ENCODE data around the gene OCRL.

OCRL gene

GRCh38 chrX:129540068-129540653, at the start of gene OCRL:
TSS of gene OCRL (plus strand) at chrX:129540259. CDS start at chrX:129540440, 181 bp downstream.
- peak; percentile 8 to 22 (median 8) for DNase-seq (ENCODE audit: low read depth in 2 of 3, low spot score in 2 of 3)

GRCh38 chrX:129490330-129490729, 49.7 kb upstream of the OCRL start:
- DNase-seq (ENCODE audit: low read depth in 2 of 3, low spot score in 2 of 3) = no peak

GRCh38 chrX:129493643-129494042, 46.4 kb upstream of the OCRL start:
- no peak for DNase-seq (ENCODE audit: low read depth in 2 of 3, low spot score in 2 of 3)

- no peak for DNase-seq (ENCODE audit: low read depth in 2 of 3, low spot score in 2 of 3)
Measured at GRCh38 chrX:129494887-129495286, 45.2 kb upstream of the OCRL start.

DNA sequence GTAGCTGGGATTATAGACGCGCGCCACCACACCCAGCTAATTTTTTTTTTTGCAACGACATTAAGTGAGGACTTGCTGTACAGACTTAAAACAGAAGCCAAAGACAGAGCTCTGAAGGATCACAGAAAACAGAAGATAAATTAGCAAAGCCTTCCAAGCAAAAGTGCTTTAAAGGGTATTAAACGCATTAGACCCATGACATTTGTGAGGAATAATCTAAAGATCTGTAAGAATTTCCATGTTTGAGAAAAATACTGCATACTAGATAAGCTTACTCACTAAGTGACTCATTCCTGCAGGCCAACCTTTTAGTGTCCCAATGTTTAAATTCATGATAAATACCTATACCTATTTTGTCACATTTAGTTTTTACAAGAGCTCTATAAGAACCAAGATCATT, 44.2 kb upstream of the OCRL start:
- DNase-seq (ENCODE audit: low read depth in 2 of 3, low spot score in 2 of 3) = no peak

DNA sequence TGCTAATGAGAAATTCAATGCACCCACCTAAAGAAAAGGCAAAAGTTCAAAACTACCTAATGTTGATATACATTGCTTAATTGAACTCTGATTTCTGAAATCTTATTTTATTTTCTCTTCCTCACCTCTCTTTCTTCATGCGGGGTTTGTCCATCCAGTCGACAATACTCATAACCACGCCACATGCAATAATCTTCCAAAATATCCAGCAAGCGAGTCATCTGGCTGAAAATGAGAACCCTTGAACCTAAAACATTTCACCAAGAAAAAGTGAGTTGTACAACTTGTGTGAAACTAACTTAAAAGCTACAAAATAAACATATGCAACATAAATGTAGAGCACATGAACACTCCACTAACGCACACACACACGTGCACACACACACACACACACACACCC, 43.4 kb upstream of the OCRL start:
- DNase-seq (ENCODE audit: low read depth in 2 of 3, low spot score in 2 of 3) = no peak

DNA sequence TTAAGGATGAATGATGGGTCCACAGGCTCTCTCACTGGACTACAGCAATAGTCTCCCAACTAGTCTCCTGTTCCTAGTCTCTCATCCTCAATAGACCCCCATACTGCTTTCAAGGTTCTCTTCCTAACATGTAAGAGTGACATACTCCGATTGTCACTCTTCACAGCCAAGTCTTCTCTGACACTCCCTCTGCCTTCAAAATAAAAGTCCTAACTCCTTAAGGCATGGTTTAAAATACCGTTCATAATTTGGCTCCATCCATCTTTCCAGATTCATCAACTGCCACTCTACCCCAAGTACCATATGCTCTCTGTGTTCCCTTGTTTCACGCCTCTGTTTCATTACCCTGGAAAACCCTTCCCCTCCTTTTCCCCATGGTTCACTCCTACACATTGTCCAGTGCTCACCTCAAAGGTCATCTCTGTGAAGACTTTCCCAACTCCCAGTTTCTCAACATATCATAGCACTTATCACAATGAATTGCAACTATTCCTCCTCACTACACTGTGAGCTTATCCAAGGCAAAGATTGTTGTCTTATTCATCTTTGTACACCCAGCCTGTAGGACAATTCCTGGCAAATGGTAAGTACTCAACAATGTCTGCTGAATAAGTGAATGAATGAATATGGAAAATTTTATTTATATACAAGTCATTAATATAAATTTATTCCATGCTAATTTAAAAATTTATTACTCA, 42.8 kb upstream of the OCRL start:
- no peak for DNase-seq (ENCODE audit: low read depth in 2 of 3, low spot score in 2 of 3)

DNA sequence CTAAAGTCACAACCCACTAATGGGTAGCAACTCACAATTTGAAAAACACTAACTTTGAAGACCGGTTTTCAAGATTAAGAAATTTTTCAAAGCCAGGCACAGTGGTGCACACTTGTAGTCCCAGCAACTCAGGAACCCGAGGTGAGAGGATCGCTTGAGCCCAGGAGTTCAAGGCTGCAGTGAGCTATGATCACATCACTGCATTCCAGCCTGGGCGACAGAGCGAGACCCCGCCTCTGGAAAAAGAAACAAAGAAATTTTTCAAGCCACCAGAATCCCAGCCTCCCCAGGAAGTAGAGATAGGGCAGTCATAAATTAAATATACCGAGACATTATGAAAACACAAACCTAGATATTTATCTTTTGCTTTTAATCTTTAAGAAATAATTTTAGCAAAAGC, 29.7 kb upstream of the OCRL start:
- no peak for DNase-seq (ENCODE audit: low read depth in 2 of 3, low spot score in 2 of 3)

DNA sequence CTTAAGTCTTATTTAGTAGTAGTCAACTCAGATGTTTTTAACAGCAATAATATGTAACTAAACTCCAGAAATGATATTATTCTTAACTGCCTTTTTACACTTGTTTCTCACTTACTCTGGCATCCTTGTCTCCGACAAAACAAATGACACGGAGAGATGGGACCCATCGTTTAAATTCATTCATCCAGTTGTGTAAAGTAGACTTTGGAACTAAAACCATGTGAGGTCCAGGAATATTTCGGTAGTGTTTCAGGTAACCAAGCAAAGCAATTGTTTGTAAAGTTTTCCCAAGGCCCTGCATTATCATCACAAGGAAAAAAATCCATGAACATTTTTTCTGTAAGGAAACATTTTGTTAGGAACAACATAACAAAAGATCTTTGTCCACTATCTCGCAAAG, 28.4 kb upstream of the OCRL start:
- DNase-seq (ENCODE audit: low read depth in 2 of 3, low spot score in 2 of 3) = no peak

DNA sequence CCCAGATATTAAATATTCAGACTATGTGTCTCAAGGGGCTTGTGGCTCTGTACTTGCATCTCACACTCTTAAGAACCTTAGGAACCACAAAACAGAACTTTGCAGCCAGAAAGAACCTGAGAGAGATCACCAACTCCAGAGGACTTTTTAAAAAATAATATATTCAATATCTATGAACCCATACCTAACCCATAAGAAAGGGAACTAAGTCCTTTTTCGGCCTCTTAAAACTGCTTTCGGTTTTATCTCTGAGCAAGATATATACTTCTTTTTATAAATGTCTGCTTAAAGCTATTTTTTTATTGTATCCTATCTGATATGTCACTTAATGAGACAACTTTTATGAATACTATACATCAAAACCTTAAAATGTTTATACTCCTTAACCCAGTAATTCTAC, 27.6 kb upstream of the OCRL start:
- DNase-seq (ENCODE audit: low read depth in 2 of 3, low spot score in 2 of 3) = no peak

- no peak for DNase-seq (ENCODE audit: low read depth in 2 of 3, low spot score in 2 of 3)
Measured at GRCh38 chrX:129516402-129516801, 23.7 kb upstream of the OCRL start.

GRCh38 chrX:129520151-129520550, 19.9 kb upstream of the OCRL start:
- DNase-seq (ENCODE audit: low read depth in 2 of 3, low spot score in 2 of 3) = no peak

- no peak for DNase-seq (ENCODE audit: low read depth in 2 of 3, low spot score in 2 of 3)
Measured at GRCh38 chrX:129522184-129523078, 17.6 kb upstream of the OCRL start.

GRCh38 chrX:129523079-129523911, 16.8 kb upstream of the OCRL start, which contains the start of gene SMARCA1:
TSS of gene SMARCA1 (minus strand) at chrX:129523490. CDS start at chrX:129523370, 120 bp downstream.
- no peak for DNase-seq (ENCODE audit: low read depth in 2 of 3, low spot score in 2 of 3)

DNA sequence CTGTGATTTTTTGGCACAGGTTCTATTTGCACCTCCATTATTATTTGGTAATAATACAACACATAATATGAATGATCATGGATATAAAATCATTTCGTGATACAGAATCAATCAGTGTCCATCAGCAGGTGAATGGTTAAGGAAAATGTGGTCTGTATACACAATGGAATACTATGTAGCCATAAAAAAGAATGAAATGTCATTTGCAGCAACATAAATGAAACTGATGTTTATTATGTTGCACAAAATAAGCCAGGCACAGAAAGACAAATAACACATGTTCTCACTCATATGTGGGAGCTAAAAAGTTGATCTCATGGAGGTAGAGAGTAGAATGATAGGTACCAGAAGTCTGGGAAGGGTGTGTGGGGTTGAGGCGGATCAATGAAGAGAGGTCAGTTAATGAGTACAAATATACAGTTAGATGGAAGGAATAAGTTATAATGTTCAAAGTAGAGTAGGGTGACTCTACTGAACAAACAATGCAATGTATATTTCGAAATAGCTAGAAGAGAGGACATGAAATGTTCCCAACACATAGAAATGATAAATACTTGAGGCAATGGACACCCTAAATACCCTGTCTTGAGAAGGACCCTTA, 15.7 kb upstream of the OCRL start:
- DNase-seq (ENCODE audit: low read depth in 2 of 3, low spot score in 2 of 3) = no peak

- no peak for DNase-seq (ENCODE audit: low read depth in 2 of 3, low spot score in 2 of 3)
Measured at GRCh38 chrX:129525162-129525561, 14.9 kb upstream of the OCRL start.

- no peak for DNase-seq (ENCODE audit: low read depth in 2 of 3, low spot score in 2 of 3)
Measured at GRCh38 chrX:129525896-129526295, 14.2 kb upstream of the OCRL start.

GRCh38 chrX:129529685-129530281, 10.3 kb upstream of the OCRL start:
- no peak for DNase-seq (ENCODE audit: low read depth in 2 of 3, low spot score in 2 of 3)

- no peak for DNase-seq (ENCODE audit: low read depth in 2 of 3, low spot score in 2 of 3)
Measured at GRCh38 chrX:129530410-129530809, 9.6 kb upstream of the OCRL start.

DNA sequence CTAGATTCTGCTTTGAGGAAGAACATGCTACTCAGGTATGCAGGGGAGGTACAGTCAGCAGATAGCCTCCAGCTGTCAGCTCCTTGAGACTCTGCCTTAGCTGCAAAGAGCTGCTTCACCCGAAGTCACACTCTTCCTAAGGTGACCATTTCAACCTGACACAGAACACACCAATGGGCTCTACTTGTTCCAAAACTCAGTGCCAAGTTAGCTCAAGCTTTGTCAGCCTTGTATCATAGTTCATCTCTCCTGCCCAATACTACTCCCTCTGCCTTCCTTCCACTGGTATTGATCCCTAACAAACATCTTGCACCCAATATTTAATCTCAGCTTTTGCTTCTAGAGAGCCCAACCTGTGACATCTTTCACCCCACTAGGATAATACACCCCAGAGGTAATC, 8.9 kb upstream of the OCRL start:
- no peak for DNase-seq (ENCODE audit: low read depth in 2 of 3, low spot score in 2 of 3)

Data from activated CD8-positive, alpha-beta memory T cell treated with anti-CD3 and anti-CD28 coated beads for 48 hours (primary cell).